ENCODE data around the gene FARS2.

The FARS2 gene

DNA sequence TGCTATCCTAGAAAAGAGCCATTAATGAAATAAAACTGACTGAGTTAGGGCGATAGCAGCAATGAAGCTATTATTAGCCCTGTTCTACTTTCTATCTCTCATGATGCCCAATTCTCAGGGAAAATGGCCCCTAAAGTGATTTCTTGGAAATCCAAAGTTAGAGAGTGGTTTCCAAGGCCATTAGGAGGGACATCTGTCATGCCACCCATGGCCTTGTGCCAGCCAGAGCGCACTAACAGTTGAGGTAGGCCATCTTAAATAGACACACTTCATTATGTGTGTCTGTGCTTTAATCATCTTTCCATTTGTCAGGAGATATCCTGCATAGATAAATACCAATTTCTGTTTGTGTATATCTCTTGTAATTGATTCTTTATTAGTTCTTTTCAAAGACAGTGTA lies 483.8 kb downstream of the FARS2 start:
- DNase-seq, result peak in 1 of 2 experiments; percentile 5

DNA sequence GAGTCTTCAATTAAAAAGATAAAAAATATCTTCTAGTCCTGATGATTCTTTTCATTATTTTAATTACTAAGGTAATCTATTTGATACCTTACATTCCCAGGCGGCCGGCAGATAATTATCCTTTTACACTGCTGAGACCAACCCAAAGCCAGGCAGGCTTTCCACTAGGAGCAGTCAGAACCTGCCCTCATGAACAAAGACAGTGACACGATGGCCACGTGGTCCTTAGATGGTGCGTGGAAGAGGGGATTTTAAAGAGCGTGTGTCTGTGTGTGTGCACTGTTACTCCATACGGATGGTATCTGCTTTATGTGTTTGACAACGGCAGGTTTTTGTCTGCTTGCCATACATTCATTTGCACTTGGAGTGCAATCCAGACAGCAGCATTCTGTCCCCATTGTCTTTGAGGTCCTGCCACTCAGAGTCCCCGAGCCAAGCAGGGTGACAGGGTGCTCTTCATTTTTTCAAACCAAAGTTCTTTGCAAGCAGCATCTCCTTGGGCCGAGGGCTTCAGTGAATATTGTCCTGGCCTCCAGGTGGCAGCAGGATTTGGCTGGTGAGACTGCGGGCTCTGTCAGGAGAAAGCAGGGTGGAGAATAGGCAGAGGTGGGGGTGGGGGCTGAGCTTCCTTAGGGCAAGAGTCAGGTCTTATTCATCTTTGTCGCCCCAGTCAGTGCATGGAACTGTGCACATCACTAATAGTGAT lies 484.9 kb downstream of the FARS2 start:
- peak in 1 of 2 experiments; percentile 32 for DNase-seq

- DNase-seq, result no peak
Observed at GRCh38 chr6:5746759-5747130, 485.4 kb downstream of the FARS2 start.

- peak; percentile 36 to 84 for DNase-seq
Observed at GRCh38 chr6:5747379-5747778, 486.1 kb downstream of the FARS2 start.

DNA sequence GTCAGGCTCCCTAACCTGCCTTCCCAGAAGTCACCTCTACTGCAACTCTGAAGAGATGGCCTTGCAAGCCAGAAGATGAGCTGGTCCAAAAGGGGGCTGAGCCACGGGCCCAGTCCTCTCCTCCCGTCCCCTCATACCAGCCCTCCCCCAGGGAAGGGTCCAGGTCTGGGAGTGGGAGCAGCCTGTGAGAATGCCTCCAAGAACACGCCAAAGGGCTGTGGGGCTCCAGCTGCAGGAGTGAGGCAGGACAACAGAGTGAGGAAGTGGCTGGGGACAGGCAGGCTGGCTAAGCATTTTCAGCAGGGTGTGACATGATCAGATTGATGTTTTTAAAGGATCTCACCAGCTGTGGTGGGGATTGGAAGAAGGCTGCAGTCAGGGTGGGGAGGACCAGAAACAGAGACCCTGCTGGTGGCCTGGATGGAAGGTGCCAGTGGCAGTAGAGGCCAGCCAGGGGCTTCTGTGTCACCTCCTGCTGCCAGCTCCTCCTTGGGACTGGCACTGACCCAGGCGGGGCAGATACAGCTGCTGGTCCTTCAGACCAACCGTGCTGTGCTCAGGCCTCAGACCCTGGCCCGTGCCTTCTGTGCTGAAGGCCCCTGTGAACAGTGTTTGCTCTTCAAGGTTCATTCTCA lies 487.8 kb downstream of the FARS2 start:
- no peak for DNase-seq

GRCh38 chr6:5749651-5750215 lies 488.4 kb downstream of the FARS2 start:
- no peak for DNase-seq

- no peak for DNase-seq
Observed at GRCh38 chr6:5751525-5752390, 490.4 kb downstream of the FARS2 start.

DNA sequence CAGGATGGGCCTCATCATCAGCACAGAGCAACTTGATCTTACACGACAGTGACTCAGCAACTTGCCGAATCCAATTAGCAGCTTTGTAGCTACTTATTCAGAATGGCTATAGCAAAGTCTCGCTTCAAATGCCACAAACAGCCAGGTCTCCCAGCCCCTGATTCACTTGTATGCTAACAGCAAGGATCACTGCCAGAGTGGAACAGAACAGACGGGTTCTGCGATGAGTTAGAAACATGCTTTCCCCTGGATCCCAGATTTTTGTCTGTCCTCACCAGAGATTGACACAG lies 491.0 kb downstream of the FARS2 start:
- peak; percentile 23 to 81 for DNase-seq

DNA sequence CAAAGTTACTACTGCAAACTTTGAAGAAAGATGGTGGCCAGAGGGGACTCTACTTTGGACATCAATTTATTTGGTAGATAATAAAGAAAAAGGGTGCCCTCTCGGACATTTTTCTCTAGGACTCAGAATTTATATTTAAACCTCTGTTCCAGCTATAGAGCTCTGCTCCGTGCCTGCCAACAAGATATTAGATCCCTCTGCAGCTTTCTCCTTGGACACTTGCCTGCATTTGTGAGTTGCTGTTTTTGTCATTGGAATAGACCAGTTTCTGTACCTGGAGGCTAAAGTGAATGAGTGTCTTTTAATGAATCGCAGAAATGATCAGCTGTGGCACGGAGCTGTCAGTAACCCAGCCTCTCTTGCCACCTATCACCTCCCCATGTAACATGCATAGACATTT lies 491.9 kb downstream of the FARS2 start:
- DNase-seq, result no peak

- no peak for DNase-seq
Observed at GRCh38 chr6:5754904-5755303, 493.6 kb downstream of the FARS2 start.

- no peak for DNase-seq
Observed at GRCh38 chr6:5759571-5759970, 498.3 kb downstream of the FARS2 start.

GRCh38 chr6:5761370-5761769 lies 500.1 kb downstream of the FARS2 start:
- DNase-seq, result no peak

GRCh38 chr6:5762561-5762968 lies 501.3 kb downstream of the FARS2 start:
- peak; percentile 61 to 85 for DNase-seq

GRCh38 chr6:5763407-5763806 lies 502.1 kb downstream of the FARS2 start:
- no peak for DNase-seq

GRCh38 chr6:5763871-5764270 lies 502.6 kb downstream of the FARS2 start:
- DNase-seq, result peak in 1 of 2 experiments; percentile 18

DNA sequence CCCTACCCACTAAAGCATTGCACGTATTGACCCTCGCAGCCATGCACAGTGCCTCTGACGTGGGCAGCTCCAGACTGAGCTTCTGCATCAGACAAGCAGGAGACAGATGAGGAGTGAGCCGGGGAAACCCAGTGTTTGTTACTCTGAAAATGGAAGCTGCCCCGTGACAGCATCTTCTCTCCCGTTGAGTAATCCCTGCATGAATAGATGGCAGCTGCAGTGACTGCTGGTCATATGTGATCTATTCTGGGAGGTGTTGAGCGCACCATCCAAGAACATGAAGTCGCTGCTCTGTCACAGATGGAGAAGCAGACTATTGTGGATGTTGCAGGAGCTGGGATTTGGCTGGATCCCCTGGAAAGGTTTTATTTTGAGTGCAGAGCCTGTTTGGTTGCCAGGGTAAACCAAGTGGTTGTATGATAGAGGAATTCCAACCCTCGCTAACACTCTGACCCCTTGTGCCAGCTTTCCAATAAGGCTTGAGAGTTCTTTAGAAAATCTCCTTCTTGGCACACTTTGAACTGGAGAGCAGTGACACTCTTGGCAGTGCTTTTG lies 503.2 kb downstream of the FARS2 start:
- peak in 1 of 2 experiments; percentile 79 for DNase-seq

- no peak for DNase-seq
Observed at GRCh38 chr6:5765141-5765760, 503.9 kb downstream of the FARS2 start.

DNA sequence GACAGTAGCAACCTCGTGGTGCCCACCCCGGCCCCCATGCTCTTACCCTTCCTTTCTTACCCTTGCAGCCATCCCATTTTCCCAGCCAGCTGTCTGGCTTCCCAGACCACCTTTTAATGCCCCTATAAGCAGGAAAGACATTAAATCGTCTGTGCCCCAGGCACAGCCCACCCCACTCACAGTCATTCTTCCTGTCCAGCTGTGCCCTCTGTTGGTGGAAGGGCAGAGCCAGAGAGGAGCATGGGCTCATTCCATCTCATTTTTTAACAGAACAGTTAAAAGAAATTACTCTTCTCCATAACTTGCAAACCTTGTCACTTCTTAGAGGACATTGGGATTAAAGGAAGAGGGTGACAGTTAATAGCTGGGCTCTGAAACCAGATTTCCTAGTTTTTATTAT lies 504.9 kb downstream of the FARS2 start:
- peak; percentile 20 to 58 for DNase-seq

- no peak for DNase-seq
Observed at GRCh38 chr6:5767471-5767870, 506.2 kb downstream of the FARS2 start.

- DNase-seq, result no peak
Observed at GRCh38 chr6:5771211-5771610, 509.9 kb downstream of the FARS2 start.

DNA sequence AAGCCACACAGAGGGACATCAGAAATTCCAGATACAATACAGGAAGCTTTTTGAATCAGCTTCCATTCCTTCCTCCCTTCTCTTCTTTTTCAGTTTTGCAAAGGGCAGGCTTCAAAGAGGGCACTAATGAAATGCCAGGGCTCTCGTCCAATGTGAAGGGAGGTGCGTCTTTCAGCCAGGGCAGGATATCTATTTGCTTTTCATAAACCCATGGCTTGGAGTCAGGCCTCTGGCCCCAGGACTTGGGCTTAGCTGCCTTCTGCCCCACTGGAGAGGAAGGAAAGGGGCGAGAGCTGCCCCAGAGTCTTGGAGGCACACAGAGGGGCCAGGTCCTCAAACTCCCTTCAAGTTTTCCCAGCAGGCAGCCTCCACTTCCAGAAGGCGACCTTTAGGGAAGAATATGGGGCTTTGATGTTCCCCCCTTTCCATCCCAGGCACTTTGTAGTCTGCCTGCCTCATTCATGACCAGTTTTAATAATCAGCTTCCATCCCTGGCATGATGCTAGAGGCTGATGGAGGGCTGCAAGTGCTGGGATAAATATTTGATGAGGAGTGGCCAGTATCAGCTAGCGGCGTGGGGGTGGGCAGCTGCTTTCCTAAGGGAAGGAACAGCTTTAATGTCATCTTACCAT lies 510.6 kb downstream of the FARS2 start:
- DNase-seq, result no peak

GRCh38 chr6:5772408-5773120 lies 511.3 kb downstream of the FARS2 start:
- no peak for DNase-seq

Data from NCI-H524 (cell line).